Loucy (cell line): ENCODE measurements around the gene KIAA0319L.

ENCODE experiments used
- H2AFZ ChIP-seq: fragments of 200-600 bp; sonication (generic); 2 replicates; pipeline ENCODE4 v1.6.0; 2016; ENCODE audit warnings: antibody characterized with exemption, mild to moderate bottlenecking, low read length, moderate library complexity
- H3F3A ChIP-seq: fragments of 200-600 bp; 2 replicates; pipeline ENCODE4 v1.6.0; 2016; ENCODE audit warnings: antibody characterized with exemption, low read depth, mild to moderate bottlenecking
- H3K27me3 ChIP-seq: fragments of 200-600 bp; sonication (generic); 2 replicates; pipeline ENCODE4 v1.6.1; 2014; ENCODE audit warnings: low read length, mild to moderate bottlenecking; ENCODE audit not compliant: insufficient read depth, poor library complexity, severe bottlenecking
- H3K36me3 ChIP-seq: fragments of 200-600 bp; sonication (generic); 2 replicates; pipeline ENCODE4 v1.6.1; 2016; ENCODE audit warnings: low read length; ENCODE audit not compliant: insufficient read depth
- H3K4me1 ChIP-seq: fragments of 200-600 bp; sonication (generic); 2 replicates; pipeline ENCODE4 v1.5.1; 2014; ENCODE audit warnings: low read length, mild to moderate bottlenecking; ENCODE audit not compliant: insufficient read depth, poor library complexity, severe bottlenecking
- H3K4me2 ChIP-seq: fragments of 200-600 bp; sonication (generic); 2 replicates; pipeline ENCODE4 v1.6.0; 2014; ENCODE audit warnings: antibody characterized with exemption, low read length, low read depth, mild to moderate bottlenecking; ENCODE audit not compliant: poor library complexity, severe bottlenecking
- H3K4me3 ChIP-seq: fragments of 200-600 bp; sonication (generic); 2 replicates; pipeline ENCODE4 v1.5.1; 2014; ENCODE audit warnings: low read length, mild to moderate bottlenecking, mixed read lengths; ENCODE audit not compliant: poor library complexity, severe bottlenecking
- H3K79me2 ChIP-seq: fragments of 200-600 bp; sonication (generic); 2 replicates; pipeline ENCODE4 v1.6.1; 2014; ENCODE audit warnings: low read length; ENCODE audit not compliant: insufficient read depth
- H3K9ac ChIP-seq: fragments of 200-600 bp; sonication (generic); 2 replicates; pipeline ENCODE4 v1.6.0; 2014; ENCODE audit warnings: mild to moderate bottlenecking, low read depth, low read length, moderate library complexity; ENCODE audit not compliant: poor library complexity, severe bottlenecking
- H3K9me2 ChIP-seq: fragments of 200-600 bp; sonication (generic); replicated peaks from 2 replicates; pipeline ENCODE4 v1.6.1; 2016; ENCODE audit warnings: low read depth, low read length, mixed read lengths
- H3K9me3 ChIP-seq: fragments of 200-600 bp; sonication (generic); 2 replicates; pipeline ENCODE4 v1.6.1; 2014; ENCODE audit warnings: mild to moderate bottlenecking, antibody characterized with exemption, low read length, low read depth; ENCODE audit not compliant: insufficient read depth
- H4K20me1 ChIP-seq: fragments of 200-600 bp; sonication (generic); 2 replicates; pipeline ENCODE4 v1.6.0; 2014; ENCODE audit warnings: antibody characterized with exemption, low read length, mild to moderate bottlenecking; ENCODE audit not compliant: insufficient read depth, poor library complexity, severe bottlenecking
- EZH2phosphoT487 ChIP-seq: fragments of 200-600 bp; IDR thresholded peaks from 2 replicates; pipeline ENCODE4 v1.6.1; 2018; ENCODE audit warnings: antibody characterized with exemption, mild to moderate bottlenecking, moderate library complexity, borderline replicate concordance
- TF ChIP-seq, protein P1 (sequence below): fragments of 200-600 bp; sonication (generic); conservative IDR thresholded peaks from 2 replicates; pipeline ENCODE4 v1.5.1; 2014; ENCODE audit warnings: mild to moderate bottlenecking, antibody characterized with exemption, low read length

Gene KIAA0319L

DNA sequence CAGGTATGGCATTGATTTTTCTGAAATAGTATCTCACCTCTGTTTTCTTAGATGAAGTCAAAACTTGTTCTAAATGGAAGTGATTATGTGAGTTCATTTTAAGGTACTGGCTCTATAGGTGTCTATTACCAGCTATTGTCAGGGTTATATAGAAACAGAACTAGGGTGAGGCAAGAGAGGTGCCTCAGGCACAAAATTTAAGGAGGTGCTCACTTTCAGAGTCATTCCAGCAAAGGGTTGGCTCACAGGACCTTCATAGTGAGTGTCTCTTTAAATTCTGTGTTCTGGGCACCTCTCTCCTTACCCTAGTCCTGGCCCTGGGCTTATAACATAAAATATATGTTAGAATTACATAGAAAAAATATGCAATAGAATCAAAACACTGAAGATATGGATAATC lies 49.3 kb downstream of the KIAA0319L start:
- Histone ChIP-seq H3K4me2 (peak overlapping the region; percentile 70), H4K20me1 (peaks cover 5% of the 10 kb centered on the region), H3K27me3 (no peaks in the 10 kb centered on the region), H3K9me3 (no peaks in the 10 kb centered on the region), H3K4me3 (no peak overlapping the region), H3F3A (peaks cover 16% of the 10 kb centered on the region), H3K4me1 (peaks cover 31% of the 10 kb centered on the region), H3K36me3 (no peaks in the 10 kb centered on the region; the same call in 1 of the 2 replicates), H3K9ac (no peak overlapping the region), H3K79me2 (peaks cover 33% of the 10 kb centered on the region), H2AFZ (no peak overlapping the region), H3K9me2 (no peaks in the 10 kb centered on the region)
- no peak for TF ChIP-seq EZH2phosphoT487
- TF ChIP-seq, protein P1, sequence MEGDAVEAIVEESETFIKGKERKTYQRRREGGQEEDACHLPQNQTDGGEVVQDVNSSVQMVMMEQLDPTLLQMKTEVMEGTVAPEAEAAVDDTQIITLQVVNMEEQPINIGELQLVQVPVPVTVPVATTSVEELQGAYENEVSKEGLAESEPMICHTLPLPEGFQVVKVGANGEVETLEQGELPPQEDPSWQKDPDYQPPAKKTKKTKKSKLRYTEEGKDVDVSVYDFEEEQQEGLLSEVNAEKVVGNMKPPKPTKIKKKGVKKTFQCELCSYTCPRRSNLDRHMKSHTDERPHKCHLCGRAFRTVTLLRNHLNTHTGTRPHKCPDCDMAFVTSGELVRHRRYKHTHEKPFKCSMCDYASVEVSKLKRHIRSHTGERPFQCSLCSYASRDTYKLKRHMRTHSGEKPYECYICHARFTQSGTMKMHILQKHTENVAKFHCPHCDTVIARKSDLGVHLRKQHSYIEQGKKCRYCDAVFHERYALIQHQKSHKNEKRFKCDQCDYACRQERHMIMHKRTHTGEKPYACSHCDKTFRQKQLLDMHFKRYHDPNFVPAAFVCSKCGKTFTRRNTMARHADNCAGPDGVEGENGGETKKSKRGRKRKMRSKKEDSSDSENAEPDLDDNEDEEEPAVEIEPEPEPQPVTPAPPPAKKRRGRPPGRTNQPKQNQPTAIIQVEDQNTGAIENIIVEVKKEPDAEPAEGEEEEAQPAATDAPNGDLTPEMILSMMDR: no peak

DNA sequence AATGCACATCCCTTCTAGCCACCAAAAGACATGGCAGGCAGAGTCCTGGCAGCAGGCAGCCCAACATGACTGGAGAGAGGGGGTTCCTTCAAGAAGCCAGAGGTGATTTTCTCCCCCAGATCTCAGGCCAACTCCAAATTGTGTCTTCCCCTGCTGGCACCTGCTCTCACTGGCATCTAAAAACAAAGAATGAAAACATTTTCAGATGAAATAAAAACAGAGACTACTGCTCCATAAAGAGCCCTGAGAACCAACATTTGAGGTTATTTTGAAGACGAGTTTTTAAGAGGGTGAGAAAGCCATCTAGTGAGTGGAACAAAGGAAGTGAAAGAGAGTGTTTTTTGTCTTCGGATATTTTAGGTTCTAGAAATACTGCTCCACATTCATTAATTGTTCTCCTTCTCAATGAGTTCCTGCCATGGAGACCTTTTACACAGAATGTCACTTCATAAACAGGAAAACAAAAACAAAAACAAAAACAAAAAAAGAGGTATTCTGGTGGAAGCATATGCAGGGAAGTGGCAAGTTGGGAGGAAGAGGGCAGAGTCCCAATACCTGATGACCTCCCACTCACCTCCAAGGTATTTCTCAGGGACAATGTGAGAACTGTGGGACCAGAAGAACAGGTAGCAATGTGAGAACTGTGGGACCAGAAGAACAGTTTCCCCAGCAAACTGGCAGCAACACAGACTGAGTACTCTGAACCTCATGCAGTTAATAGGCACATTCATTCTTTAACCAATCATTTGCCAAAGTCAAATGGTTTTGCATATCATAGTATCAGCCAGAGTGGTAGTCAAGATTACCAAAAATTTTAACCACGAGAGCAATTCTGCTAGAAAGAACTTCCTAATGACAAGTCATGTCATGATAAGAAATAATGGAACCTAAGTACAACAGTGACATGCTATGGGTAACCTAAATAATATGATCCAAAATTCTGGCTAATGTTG lies 50.0 kb downstream of the KIAA0319L start:
- Histone ChIP-seq H2AFZ (no peak overlapping the region), H3K4me1 (peaks cover 31% of the 10 kb centered on the region)

DNA sequence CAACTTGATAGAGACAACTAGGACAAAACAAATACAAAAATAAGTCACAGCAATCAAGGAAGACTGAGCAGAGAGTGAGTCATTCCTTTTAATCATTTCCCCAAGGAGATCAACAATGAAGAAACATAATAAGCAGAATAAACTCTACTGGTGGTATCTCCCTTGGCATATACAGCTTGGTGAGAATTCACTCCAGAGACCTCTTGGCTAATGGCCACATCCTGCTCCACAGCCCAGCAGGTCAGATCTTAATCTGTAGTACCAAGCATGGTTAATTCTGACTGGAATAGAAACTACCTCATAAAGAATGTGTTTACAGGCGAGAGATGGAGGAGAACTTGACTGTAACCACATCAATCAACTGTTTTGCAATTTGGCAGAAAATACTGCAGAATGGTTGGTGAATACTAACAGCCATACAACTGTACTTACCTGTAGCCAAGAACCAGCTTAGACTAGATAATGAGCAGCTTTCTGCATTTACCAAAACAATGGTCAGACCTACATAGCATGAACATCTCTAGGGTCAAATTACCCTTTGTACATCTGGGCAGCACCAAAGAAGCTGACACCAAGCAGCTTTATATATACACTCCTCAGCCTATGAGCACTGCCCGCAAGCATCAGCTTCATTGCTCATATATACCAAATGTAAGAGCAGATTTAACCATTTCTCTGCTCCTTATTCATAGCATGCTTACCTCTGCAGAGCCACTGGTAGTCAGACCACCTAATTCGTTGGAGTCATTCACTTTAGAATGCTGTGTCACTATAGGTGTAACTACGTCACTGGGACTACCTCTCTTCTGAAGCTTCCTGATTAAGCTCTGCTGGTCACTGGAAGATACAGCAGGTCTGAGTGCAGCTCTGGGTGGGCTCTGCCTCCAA lies 51.0 kb downstream of the KIAA0319L start:
- H3K36me3 ChIP-seq: no peaks in the 10 kb centered on the region; the same call in 1 of the 2 replicates
- no peak overlapping the region for H2AFZ ChIP-seq
- H3K9me3 ChIP-seq: no peaks in the 10 kb centered on the region
- H3K9ac ChIP-seq: peak overlapping the region; percentile 42
- TF ChIP-seq, protein P1: peak; percentile 26; the same call in 1 of the 2 replicates
- TF ChIP-seq EZH2phosphoT487: no peak; the same call in 1 of the 2 replicates
- peak overlapping the region; percentile 42 for H3K4me3 ChIP-seq
- peaks cover 31% of the 10 kb centered on the region for H3K79me2 ChIP-seq
- H3K4me2 ChIP-seq: peak overlapping the region; percentile 70
- H3F3A ChIP-seq: peaks cover 16% of the 10 kb centered on the region
- H3K27me3 ChIP-seq: no peaks in the 10 kb centered on the region
- peaks cover 31% of the 10 kb centered on the region for H3K4me1 ChIP-seq
- H4K20me1 ChIP-seq: peaks cover 5% of the 10 kb centered on the region
- H3K9me2 ChIP-seq: no peaks in the 10 kb centered on the region

More for the DNA sequence above, 50.0 kb downstream of the KIAA0319L start:
- Histone ChIP-seq H3K4me2 (peak overlapping the region; percentile 70), H3K27me3 (no peaks in the 10 kb centered on the region), H3K9me2 (no peaks in the 10 kb centered on the region), H3K36me3 (no peaks in the 10 kb centered on the region; the same call in 1 of the 2 replicates), H4K20me1 (peaks cover 5% of the 10 kb centered on the region), H3F3A (peaks cover 16% of the 10 kb centered on the region), H3K79me2 (peaks cover 31% of the 10 kb centered on the region), H3K4me3 (peak overlapping the region; percentile 42), H3K9ac (peak overlapping the region; percentile 42), H3K9me3 (no peaks in the 10 kb centered on the region)
- no peak for TF ChIP-seq EZH2phosphoT487
- TF ChIP-seq, protein P1: no peak
